HL-60 (cell line): Measurements from ENCODE around the gene KCNH2.

Experiments used
- GABPA ChIP-seq: IDR thresholded peaks from 2 replicates; pipeline ENCODE4 v1.6.1; 2012; ENCODE audit warnings: low read depth
- POLR2AphosphoS5 ChIP-seq: IDR thresholded peaks from 2 replicates; pipeline ENCODE4 v1.6.1; 2012; ENCODE audit warnings: low read depth
- SPI1 ChIP-seq: IDR thresholded peaks from 2 replicates; pipeline ENCODE4 v1.6.1; 2012; ENCODE audit warnings: low read depth, mild to moderate bottlenecking, borderline replicate concordance
- TF ChIP-seq, protein P1 (sequence below): IDR thresholded peaks from one replicate; pipeline ENCODE4 v1.5.1; 2011; ENCODE audit warnings: low read length, control low read depth, inconsistent platforms; ENCODE audit not compliant: insufficient read depth
- TF ChIP-seq, protein P2 (sequence below): IDR thresholded peaks from 2 replicates; pipeline ENCODE4 v1.6.1; 2012; ENCODE audit warnings: low read depth; ENCODE audit not compliant: insufficient replicate concordance

DNA sequence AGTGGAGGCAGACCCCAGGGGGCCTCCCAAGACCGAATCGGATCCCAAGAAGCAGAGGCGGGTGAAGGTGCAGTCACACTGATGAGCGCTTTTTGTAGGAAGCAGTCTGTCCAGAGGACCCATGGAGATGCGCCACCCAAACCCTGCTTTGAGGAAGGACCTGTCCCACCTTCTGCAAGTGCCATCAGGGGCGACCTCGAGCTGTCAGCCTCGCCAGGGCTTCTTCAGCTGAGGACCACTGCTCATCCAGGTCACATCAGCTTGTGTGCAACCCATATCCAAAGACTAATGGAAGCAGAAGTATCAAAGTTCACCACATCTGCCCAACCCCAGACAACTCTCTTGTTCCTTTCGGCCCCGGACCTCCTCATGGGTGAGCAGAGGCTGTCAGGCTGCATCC lies 61.5 kb downstream of the KCNH2 start:
- TF ChIP-seq, protein P1, sequence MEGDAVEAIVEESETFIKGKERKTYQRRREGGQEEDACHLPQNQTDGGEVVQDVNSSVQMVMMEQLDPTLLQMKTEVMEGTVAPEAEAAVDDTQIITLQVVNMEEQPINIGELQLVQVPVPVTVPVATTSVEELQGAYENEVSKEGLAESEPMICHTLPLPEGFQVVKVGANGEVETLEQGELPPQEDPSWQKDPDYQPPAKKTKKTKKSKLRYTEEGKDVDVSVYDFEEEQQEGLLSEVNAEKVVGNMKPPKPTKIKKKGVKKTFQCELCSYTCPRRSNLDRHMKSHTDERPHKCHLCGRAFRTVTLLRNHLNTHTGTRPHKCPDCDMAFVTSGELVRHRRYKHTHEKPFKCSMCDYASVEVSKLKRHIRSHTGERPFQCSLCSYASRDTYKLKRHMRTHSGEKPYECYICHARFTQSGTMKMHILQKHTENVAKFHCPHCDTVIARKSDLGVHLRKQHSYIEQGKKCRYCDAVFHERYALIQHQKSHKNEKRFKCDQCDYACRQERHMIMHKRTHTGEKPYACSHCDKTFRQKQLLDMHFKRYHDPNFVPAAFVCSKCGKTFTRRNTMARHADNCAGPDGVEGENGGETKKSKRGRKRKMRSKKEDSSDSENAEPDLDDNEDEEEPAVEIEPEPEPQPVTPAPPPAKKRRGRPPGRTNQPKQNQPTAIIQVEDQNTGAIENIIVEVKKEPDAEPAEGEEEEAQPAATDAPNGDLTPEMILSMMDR: no peak
- TF ChIP-seq GABPA (no peak), POLR2AphosphoS5 (no peak), SPI1 (no peak)
- TF ChIP-seq, protein P2, sequence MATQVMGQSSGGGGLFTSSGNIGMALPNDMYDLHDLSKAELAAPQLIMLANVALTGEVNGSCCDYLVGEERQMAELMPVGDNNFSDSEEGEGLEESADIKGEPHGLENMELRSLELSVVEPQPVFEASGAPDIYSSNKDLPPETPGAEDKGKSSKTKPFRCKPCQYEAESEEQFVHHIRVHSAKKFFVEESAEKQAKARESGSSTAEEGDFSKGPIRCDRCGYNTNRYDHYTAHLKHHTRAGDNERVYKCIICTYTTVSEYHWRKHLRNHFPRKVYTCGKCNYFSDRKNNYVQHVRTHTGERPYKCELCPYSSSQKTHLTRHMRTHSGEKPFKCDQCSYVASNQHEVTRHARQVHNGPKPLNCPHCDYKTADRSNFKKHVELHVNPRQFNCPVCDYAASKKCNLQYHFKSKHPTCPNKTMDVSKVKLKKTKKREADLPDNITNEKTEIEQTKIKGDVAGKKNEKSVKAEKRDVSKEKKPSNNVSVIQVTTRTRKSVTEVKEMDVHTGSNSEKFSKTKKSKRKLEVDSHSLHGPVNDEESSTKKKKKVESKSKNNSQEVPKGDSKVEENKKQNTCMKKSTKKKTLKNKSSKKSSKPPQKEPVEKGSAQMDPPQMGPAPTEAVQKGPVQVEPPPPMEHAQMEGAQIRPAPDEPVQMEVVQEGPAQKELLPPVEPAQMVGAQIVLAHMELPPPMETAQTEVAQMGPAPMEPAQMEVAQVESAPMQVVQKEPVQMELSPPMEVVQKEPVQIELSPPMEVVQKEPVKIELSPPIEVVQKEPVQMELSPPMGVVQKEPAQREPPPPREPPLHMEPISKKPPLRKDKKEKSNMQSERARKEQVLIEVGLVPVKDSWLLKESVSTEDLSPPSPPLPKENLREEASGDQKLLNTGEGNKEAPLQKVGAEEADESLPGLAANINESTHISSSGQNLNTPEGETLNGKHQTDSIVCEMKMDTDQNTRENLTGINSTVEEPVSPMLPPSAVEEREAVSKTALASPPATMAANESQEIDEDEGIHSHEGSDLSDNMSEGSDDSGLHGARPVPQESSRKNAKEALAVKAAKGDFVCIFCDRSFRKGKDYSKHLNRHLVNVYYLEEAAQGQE: no peak
